GM21576 (cell line): ENCODE results near the gene LMNTD2.
A peak's percentile ranks its signal among the peaks of the same experiment; 100 is the strongest.

ENCODE experiments used
- ATAC-seq: cut with Tn5 transposase; IDR thresholded peaks from one replicate; pipeline ENCODE4 v1.9.1; 2021; ENCODE audit warnings: mild to moderate bottlenecking, moderate library complexity; ENCODE audit not compliant: unreplicated experiment

Gene LMNTD2

DNA sequence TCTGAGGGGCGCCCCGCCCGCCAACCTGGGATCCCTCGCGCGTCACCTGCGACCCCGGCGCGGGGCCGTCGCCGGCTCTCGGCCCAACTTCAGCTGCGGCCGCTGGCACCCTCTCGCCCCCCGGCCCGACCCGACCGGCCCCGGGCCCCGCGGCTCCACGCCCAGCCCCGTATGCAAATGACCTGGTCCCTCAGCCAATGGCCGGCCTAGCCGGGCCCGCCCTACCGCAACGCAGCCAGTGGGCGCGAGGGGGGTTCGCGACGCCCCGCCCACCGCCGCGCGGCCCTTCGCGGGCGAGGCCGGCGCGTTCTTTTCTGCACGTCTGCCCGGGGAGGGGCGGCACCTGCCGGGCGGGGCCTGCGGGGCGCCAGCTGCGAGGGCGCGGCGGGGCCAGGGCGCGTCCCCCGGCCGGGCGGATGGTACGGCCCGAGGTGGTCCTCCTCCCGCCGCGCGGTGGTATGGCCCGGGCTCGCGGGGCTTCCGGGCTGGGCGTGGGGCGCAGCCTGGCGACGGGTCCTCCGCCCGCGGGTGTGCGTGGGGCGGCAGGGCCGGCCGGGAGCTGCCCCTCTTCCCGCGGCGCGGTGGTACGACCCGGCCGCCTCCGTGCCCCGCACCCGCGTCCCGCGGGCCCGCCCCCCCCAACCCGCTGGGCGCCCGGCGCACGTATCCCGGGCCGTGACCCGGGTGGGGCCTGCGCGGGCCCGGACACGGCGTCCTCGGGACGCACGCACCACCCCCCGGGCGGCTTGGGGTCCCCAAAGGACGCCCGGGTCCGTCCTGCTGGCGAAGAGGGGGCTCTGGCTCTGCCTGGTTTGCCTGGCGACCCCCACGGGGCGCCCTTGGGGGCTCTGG lies 8.0 kb upstream of the LMNTD2 start:
- peak; percentile 87 for ATAC-seq

DNA sequence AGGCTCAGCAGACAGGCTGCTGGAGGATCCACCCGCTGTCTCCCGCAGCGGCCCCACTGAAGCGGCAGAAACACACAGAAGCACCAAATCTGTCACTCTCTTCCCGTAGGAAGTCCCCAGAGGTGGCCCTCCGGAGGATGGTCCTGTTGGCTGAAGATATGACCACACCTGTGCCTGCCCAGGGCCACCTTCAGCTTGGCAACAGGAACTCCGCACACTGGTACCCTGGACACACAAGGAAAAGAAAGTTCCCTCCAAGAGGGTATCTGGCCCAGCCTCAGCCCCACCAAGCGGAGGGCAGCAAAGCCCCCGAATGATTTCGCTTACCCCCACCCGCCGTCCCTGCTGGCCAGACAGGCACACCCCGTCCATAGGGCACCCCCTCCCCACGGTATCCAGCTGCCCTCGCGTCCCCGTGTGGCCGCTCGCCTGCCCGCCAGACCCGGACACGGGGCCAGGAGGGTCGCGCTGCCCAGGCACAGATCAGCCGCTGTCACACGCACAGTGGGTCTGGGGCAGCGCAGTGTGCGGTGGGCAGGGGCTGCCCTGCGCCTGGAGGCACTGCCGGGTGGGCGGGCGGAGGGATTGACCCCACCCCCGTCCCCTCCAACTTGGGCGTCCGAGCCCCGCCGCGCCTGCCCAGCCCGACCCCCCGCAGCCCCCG lies 7.2 kb upstream of the LMNTD2 start:
- no peak for ATAC-seq

DNA sequence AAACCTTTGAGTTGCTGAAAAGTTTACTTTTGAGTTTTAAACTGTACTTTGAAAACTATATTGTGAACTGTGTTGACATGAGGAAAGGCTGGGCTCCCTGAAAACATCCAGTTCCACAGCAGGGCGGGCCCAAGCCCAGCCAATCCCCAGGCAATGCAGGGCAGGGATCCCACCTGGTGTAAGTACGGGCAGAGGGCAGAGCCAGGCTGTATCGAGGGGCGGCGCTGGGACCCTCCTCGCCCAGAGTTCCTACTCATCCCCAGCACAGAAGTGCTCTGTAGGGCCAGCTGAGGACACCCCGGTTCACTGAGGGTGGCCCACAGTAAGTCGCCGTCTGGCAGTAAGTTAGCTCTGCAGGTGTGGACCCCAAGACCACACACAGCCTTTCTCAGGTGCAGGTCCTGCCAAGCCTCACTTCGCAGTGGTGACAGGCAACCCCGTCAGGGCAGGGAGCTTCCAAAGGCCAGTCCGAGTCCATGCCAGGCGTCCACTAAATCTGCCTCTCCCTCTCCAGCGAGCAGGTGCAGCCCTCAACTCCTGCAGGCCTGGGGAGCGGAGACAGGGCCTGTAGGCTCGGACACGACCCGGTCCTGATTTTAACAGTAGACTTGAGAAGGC lies 6.6 kb upstream of the LMNTD2 start:
- ATAC-seq, result no peak

DNA sequence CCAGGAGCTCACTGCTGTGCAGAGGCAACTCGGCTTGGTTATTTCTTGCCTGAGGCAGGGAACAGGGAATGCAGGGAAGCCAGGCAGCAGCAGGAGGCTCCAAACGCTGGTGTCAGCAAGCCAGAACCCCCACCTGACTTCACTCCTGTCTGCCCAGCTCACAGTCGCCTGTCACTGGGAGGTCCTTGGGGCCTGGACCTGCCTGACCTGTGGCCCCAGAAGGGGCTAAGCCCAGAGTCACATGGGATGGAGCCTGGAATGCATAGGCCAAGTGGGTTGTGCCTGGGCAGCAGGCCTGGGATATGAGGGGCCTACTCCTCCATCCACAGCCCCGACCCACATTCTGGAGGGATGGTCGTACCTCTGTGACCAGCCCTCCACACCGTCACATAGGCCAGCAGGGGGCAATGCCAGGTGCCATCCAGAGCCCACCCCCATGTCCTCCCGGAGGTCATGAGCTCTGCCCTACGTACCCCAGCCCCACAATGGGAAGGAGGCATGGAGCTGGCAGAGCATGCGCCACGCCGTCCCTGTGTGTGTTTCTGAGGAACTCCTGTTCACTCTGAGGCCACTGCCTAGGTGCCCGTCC lies 5.5 kb upstream of the LMNTD2 start:
- ATAC-seq, result no peak

DNA sequence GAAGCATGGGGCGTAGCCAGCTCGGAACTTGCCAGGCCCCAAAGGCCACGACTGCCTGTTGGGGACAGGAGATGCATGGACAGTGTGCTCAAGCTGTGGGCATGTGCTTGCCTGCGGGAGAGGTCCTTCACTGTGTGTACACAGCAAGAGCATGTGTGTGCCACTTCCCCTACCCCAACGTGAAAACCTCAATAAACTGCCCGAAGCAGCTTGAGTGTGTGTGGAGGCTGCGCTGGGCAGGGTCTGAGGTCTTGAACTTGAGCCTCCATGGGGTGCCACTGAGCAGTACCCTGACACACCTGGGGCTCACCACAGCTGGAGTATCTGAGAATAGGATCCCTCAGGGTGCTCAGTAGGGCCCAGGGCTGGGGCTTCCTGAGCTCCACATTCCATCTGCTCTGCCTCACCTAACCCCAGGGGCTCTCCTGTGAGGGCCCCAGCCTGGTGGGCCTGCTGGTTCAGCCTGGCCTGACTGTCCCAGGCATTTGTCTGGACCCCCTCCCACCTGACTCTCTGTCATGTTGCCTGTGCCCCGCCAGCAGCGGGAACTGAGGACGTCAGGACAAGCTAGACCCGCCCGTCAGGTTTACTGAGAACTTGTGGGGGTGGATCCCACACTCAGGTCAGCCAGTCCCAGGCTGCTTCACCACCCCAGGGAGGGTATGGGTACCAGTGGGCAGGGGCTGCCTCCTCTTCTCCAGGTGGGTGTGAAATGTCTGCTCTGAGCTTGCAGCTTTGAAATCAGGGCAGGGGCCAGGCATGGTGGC lies 3.5 kb upstream of the LMNTD2 start:
- no peak for ATAC-seq

DNA sequence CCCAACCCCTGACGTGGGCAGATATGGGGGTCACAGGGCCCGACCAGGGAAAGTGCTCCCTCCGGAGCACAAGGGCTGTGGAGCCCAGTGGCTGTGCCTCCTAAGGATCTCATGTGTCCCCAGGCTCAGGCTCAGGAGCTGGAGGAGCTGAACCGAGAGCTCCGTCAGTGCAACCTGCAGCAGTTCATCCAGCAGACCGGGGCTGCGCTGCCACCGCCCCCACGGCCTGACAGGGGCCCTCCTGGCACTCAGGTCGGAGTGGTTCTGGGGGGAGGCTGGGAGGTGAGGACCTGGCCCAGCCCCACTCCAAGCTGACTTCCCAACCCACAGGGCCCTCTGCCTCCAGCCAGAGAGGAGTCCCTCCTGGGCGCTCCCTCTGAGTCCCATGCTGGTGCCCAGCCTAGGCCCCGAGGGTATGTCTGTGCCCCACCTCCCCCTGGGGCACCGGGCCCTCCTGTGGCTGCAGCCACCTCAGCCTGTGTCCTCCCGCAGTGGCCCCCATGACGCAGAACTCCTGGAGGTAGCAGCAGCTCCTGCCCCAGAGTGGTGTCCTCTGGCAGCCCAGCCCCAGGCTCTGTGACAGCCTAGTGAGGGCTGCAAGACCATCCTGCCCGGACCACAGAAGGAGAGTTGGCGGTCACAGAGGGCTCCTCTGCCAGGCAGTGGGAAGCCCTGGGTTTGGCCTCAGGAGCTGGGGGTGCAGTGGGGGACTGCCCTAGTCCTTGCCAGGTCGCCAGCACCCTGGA lies 2.7 kb upstream of the LMNTD2 start:
- ATAC-seq, result no peak

DNA sequence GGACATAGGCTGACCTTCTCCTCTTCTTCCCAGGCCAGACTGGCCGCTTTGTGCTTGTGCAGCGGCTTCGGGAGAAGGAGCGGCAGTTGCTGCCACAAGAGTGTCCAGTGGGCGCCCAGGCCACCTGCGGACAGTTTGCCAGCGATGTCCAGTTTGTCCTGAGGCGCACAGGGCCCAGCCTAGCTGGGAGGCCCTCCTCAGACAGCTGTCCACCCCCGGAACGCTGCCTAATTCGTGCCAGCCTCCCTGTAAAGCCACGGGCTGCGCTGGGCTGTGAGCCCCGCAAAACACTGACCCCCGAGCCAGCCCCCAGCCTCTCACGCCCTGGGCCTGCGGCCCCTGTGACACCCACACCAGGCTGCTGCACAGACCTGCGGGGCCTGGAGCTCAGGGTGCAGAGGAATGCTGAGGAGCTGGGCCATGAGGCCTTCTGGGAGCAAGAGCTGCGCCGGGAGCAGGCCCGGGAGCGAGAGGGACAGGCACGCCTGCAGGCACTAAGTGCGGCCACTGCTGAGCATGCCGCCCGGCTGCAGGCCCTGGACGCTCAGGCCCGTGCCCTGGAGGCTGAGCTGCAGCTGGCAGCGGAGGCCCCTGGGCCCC lies 1.6 kb upstream of the LMNTD2 start:
- no peak for ATAC-seq

DNA sequence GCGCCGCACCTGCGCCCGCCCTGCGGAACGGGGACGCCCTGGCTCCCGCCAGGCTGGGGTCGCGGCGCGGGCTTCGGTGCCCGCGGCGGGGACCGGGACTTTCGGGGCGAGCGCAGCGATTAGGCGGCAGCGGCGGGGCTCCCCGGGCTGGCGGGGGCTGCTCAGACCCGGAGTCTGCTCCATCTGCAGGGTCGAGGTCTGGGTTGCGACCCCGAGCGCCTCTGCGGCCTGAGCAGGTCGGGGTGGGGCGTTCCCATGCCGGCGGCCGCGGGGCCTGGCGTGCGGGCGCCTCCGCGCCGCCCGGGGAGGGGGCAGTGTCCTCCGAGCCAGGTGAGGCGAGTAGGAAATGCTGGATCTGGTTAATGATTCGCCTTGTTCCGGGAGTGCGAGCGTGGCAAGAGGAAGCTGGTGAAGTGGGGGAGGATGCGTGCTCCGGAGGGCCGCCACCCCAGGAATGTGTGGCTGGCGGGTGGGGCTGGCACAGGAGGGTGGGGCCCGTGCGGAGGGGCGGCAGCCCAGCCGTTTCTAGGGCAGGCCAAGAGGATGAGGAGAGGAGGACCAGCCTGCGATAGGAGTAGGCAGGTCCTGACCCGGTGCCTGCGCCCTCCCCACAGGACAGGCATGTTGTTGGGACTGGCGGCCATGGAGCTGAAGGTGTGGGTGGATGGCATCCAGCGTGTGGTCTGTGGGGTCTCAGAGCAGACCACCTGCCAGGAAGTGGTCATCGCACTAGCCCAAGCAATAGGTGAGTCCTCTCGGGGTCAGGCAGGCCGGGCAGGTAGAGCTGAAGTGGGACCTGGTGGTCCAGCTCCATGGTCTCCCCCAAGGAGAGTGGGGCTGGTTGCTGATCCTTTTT lies 838 bp upstream of the LMNTD2 start:
- ATAC-seq, result peak; percentile 12

DNA sequence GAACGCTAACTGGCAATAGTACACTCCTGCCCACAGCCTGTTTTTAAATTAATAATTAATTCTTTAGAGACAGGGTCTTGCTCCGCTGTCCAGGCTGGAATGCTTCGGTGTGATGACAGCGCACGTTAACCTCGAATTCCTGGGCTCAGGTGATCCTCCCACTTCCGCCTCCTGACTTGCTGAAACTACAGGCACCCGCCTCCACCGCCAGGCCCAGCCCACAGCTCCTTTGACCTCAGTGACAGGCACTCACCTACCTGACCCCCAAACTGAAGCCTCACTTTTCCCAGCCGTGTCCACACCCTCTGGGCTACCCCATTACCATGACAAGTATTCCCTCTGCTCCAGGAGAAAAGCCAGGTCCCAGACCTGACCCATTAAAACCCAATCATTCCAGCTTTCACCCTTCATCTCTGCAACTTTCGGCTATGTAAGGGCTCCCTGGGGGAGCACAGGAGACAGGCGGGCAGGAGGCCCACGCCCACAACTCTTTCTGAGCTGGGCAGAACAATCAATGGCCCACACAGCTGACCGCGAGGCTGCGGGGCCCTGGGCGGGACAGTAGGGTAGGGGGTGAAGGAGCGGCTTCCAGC lies 730 bp downstream of the LMNTD2 start:
- no peak for ATAC-seq

DNA sequence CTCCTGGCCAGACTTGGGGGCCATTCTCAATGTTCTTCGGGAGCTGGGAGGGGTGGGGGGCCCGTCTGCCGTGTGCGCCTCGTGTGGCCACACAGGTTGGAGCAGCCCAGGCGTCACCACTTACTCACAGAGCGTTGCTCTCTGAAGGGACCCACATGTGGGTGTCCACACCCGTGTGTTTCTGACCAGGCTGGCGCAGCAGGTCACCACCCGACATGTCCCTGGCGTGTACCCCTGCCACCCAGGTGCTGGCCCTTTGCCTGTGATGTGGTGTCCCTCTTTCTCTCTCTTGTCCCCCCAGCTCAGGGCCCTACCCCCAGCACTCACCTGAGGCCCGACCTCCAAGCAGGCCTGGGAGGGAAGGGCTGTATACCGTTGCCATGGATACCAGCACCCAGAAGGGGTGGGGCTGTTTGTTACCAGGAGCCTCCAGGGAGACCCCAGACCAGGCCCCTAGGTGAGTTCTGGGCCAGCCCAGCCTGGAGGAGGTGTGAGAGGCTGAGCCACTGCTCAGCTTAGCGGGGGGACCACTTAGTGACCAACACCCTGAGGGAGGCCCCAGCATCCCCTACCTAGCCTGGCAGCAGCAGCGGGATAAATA lies 1.4 kb downstream of the LMNTD2 start:
- ATAC-seq, result no peak

DNA sequence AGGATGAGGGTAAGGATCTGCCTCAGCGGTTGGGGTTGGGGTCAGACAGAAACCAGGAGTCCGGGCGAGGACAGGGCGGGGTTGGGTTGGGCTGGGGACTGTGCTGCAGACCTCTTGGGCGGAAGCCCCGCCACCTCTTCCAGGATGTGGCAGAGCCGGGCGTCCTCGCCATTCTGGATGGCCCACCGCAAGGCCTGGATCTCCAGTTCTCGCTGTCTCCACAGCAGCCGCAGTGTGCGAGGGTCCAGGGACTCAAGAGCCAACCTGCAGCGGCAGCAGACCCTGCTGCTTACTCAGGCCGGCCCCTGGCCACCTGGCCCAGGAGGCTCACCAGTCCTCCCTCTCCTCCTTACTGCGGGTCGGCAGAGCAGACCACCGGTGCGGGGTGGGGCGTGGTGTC lies 2.0 kb downstream of the LMNTD2 start:
- ATAC-seq, result no peak

DNA sequence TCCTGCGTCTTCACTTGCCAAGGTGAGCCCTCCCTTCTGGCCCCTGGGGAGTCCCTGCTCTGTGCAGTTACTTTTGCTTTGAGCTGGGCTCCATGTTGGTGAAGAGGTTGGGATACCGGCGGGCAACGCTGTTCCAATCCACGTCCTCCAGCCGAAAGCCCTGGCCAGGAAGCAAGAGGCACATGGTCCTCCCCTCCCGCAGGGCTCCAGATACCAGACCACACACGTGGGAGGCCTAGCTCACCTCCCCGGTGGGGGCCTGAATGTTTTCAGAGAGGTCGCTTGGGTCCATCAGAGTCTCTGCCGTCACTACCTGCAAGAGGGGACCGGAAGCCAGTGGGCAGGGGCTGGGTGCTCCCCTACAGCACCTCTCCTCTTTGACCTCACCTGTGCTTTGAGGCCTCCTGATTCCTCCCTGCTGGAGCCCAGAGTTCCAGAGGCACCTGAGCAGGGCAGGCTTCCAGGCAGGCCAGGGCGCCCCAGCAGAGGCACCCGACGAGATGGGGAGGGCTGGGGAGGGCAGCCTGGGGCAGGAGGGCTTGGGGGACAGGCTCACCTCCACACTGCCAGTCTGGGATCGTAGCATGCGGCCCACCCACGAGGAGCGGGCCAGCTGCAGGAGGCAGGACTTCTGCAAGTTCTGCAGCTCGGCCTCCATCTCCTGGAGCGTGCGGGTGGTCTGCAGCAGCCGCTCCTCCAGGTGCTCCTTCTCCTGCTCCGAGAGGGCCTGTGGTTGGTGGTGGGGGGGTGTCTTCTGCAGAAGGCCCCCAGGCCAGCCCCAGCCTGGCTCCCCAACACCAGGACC lies 3.0 kb downstream of the LMNTD2 start:
- ATAC-seq, result no peak

DNA sequence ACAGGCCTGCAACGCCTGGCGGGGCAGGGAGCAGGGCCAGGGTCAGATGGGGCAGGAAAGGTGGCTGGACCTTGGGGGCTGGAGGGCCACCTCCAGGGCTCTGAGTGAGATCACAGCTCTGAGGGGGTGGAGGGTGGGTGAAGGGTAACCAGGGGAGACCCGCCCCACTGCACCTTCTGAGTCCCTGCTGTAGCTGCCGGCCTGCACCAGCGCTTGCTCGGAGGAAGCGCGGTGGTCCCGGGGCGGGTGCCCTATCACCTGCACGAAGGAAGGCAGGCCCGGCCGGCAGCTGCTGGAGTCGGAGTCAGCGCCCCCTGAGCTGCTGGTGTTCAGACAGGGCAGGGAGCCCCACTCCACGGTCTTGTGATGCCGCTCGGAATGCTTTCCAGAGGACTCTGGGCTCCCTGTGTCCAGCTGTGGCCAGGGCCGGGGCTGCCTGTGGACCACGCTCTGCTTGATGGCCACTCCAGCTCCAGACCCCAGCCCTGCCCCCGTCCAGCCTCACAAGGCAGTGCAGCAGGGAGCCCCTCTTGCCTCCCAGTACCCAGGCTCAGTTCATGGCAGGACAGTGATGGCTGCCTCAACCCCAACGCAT lies 3.8 kb downstream of the LMNTD2 start:
- ATAC-seq, result no peak

DNA sequence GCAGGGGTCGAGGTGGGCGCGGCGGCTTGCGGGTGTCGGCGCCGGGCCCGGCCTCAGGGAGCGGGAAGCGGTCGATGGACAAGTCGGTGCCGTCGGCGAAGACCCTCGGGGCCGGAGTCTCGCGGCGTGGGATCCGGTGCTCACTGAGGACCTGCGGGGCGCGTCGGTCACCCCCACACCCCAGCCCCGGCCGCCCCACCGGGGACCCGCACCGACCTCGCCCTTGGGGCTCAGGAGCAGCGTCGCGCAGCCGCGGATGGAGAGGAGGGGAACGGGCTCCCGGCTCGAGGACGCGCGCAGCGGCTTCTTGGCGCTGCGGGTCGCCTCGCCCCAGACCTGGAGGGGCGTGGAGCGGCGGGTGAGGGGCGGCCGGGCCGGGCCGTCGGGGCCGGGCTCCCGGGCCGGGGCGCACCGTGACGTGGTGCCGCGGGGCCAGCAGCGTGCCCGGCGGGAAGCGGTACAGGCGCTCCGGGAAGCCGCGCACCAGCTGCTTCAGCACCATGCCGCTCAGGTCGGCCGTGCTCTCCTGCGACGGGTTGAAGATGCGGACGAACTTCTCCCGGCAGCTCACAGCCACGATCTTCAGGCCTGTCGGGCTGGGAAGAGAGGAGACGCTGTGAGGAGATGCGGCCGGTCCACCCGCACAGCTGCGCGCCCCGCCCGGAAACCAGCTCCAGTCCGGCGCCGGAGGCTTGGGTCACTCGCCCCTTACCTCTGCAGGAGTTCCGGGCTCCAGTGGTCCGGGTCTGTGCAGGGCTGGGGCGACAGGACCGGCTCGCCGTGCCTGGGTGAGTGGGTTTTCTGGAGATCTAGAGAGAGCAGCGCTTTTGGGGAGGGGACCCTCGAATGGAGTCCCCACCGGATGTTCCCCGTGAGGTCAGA lies 4.5 kb downstream of the LMNTD2 start:
- no peak for ATAC-seq

DNA sequence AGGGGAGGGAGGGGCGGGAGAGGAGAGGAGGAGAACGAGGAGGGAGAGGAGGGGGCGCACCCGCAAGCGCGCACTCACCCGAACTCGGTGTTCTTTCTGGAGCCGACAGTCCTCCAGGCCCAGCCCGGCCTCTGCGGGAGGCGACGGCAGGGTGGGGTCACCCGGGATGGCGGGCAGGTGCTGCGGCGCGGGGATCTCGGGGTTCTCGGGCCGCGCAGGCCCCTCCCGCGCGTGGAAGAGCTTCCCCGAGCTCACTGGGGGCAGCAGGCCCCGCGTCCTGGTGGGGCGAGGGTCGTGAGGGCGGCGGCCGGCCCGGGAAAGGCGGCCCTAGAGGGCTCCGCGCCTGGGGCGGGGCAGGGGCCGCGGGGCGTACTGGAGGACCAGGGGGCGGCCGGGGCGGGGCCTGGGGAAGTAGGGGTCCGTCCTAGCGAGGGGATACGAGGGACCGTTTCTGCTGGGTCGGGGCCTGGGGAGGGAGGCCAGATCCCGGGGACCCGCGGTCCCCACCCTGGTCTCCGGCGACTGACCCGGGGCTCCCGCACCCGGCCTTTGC lies 5.2 kb downstream of the LMNTD2 start:
- no peak for ATAC-seq
